ENCODE measurements around the gene CCAR1.
"Not testable (repeated sequence)": the region's sequence is repeated elsewhere in the genome, so short reads cannot be mapped to it uniquely, and the experiment has no call there.

Gene CCAR1

DNA sequence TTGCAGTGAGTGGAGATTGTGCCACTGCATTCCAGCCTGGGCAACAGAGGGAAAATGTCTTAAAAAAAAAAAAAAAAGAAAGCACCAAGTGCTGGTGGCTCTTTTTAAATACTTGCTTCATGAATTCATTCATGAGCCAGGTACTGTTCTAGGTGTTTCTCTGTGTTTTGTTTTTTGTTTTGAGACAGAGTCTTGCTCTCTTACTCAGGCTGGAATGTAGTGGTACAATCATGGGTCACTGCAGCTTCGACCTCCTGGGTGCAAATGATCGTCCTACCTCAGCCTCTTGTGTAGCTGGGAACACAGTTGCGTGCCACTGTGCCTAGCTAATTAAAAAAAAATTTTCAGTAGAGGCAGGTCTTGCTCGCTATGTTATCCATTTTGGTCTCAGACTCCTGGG is 111.6 kb downstream of the CCAR1 start:
- Histone ChIP-seq H3K27ac (ENCODE audit: low read depth, low read length) (no peak overlapping the region), H3K9me3 (ENCODE audit: control insufficient read depth, insufficient read depth, low read length) (no peaks in the 10 kb centered on the region), H3K36me3 (ENCODE audit: control insufficient read depth, low read length) (no peaks in the 10 kb centered on the region), H3K4me3 (ENCODE audit: low read length) (no peak overlapping the region), H3K79me2 (ENCODE audit: control insufficient read depth, low read length) (no peaks in the 10 kb centered on the region), H3K27me3 (ENCODE audit: control insufficient read depth, low read length) (peaks cover 24% of the 10 kb centered on the region), H3K9me2 (replicated peaks; ENCODE audit: control insufficient read depth, low read length) (no peaks in the 10 kb centered on the region), H4K20me1 (ENCODE audit: control insufficient read depth, insufficient read depth, low read depth, low read length) (no peaks in the 10 kb centered on the region), H3K4me1 (ENCODE audit: control insufficient read depth, low read length) (peaks cover 4% of the 10 kb centered on the region; the same call in 1 of the 2 replicates), H3K4me2 (ENCODE audit: low read length) (no peak overlapping the region), H3F3A (ENCODE audit: control insufficient read depth, insufficient read depth) (peaks cover 2% of the 10 kb centered on the region; the same call in 1 of the 2 replicates)
- TF ChIP-seq, protein P1, sequence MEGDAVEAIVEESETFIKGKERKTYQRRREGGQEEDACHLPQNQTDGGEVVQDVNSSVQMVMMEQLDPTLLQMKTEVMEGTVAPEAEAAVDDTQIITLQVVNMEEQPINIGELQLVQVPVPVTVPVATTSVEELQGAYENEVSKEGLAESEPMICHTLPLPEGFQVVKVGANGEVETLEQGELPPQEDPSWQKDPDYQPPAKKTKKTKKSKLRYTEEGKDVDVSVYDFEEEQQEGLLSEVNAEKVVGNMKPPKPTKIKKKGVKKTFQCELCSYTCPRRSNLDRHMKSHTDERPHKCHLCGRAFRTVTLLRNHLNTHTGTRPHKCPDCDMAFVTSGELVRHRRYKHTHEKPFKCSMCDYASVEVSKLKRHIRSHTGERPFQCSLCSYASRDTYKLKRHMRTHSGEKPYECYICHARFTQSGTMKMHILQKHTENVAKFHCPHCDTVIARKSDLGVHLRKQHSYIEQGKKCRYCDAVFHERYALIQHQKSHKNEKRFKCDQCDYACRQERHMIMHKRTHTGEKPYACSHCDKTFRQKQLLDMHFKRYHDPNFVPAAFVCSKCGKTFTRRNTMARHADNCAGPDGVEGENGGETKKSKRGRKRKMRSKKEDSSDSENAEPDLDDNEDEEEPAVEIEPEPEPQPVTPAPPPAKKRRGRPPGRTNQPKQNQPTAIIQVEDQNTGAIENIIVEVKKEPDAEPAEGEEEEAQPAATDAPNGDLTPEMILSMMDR (IDR thresholded peaks at IDR 0.05; ENCODE audit: low read depth, low read length, poor library complexity, severe bottlenecking) = no peak
- TF ChIP-seq EZH2phosphoT487 (IDR thresholded peaks at IDR 0.05; ENCODE audit: borderline replicate concordance, low read length) = no peak

DNA sequence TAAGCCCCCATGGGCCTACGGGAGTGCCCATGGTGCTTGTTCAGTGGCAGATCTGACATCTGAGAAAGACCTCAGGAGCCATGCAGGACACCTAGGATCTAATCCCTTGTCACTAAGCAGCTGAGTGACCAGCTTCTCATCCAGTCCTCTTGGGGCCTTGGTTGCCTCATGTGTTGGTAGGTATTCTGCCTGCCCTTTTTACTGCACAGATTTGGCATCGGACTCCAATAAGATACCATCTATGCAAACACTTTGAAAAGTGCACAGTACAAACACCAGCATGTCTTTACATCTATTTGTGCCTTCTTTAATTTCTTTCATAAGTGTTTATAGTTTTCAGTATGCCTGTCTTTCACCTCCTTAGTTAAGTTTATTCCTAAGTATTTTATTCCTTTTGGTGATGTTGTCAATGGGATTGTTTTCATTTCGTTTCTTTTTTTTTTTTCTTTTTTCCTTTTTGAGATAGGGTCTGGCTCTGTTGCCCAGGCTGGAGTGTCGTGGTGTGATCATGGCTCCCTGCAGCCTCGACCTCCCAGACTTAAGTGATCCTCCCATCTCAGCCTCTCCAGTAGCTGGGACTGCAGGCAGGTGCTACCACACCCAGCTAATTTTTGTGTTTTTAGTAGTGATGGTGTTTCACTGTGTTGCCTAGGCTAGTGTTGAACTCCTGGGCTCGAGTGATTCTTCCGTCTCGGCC is 116.7 kb downstream of the CCAR1 start:
- no peaks in the 10 kb centered on the region for H3K9me2 ChIP-seq (replicated peaks; ENCODE audit: control insufficient read depth, low read length)
- H3K27ac ChIP-seq (ENCODE audit: low read depth, low read length) = no peak overlapping the region
- no peak overlapping the region for H3K4me3 ChIP-seq (ENCODE audit: low read length)
- no peaks in the 10 kb centered on the region for H3F3A ChIP-seq (ENCODE audit: control insufficient read depth, insufficient read depth)
- no peaks in the 10 kb centered on the region for H3K36me3 ChIP-seq (ENCODE audit: control insufficient read depth, low read length)
- H3K27me3 ChIP-seq (ENCODE audit: control insufficient read depth, low read length) = peaks cover 4% of the 10 kb centered on the region; the same call in 1 of the 2 replicates
- no peaks in the 10 kb centered on the region for H3K4me1 ChIP-seq (ENCODE audit: control insufficient read depth, low read length)
- no peaks in the 10 kb centered on the region for H4K20me1 ChIP-seq (ENCODE audit: control insufficient read depth, insufficient read depth, low read depth, low read length)
- H3K4me2 ChIP-seq (ENCODE audit: low read length) = no peak overlapping the region
- H3K9me3 ChIP-seq (ENCODE audit: control insufficient read depth, insufficient read depth, low read length) = no peaks in the 10 kb centered on the region
- TF ChIP-seq, protein P1 (IDR thresholded peaks at IDR 0.05; ENCODE audit: low read depth, low read length, poor library complexity, severe bottlenecking) = no peak
- no peak for TF ChIP-seq EZH2phosphoT487 (IDR thresholded peaks at IDR 0.05; ENCODE audit: borderline replicate concordance, low read length)
- no peaks in the 10 kb centered on the region for H3K79me2 ChIP-seq (ENCODE audit: control insufficient read depth, low read length)

DNA sequence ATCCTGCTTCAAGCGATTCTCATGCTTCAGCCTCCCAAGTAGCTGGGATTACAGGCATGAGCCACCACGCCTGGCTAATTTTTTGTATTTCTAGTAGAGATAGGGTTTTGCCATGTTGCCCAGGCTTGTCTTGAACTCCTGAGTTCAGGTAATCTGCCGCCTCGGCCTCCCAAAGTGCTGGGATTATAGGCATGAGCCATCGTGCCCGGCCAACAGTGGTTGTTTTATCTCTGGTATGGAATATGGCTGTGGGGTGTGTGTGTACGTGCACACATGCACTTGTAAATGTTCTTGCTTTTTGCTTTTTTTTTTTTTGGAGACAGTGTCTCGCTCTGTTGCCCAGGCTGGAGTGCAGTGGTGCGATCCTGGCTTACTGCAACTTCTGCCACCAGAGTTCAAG is 119.6 kb downstream of the CCAR1 start:
- H3K79me2 ChIP-seq (ENCODE audit: control insufficient read depth, low read length); H3K9me2 ChIP-seq (replicated peaks; ENCODE audit: control insufficient read depth, low read length); H3F3A ChIP-seq (ENCODE audit: control insufficient read depth, insufficient read depth): not testable (repeated sequence)

More for the DNA sequence above, 119.6 kb downstream of the CCAR1 start:
- not testable (repeated sequence) for H3K27ac ChIP-seq (ENCODE audit: low read depth, low read length); H3K27me3 ChIP-seq (ENCODE audit: control insufficient read depth, low read length); H3K4me2 ChIP-seq (ENCODE audit: low read length); H3K9me3 ChIP-seq (ENCODE audit: control insufficient read depth, insufficient read depth, low read length); H4K20me1 ChIP-seq (ENCODE audit: control insufficient read depth, insufficient read depth, low read depth, low read length); H3K4me1 ChIP-seq (ENCODE audit: control insufficient read depth, low read length); H3K4me3 ChIP-seq (ENCODE audit: low read length); H3K36me3 ChIP-seq (ENCODE audit: control insufficient read depth, low read length)
